NT2/D1 (cell line): Measurements from ENCODE around the gene KDM1B.
"Not testable (repeated sequence)": the region's sequence is repeated elsewhere in the genome, so short reads cannot be mapped to it uniquely, and the experiment has no call there.

Source experiments
- DNase-seq: peaks from one replicate; pipeline ENCODE4 v3.0.0-alpha.2; 2011; ENCODE audit warnings: low read depth, low spot score
- H3K27me3 ChIP-seq: 2 replicates; pipeline ENCODE4 v1.6.0; 2011; ENCODE audit warnings: mild to moderate bottlenecking; ENCODE audit not compliant: insufficient read length, insufficient read depth
- H3K36me3 ChIP-seq: 2 replicates; pipeline ENCODE4 v1.6.1; 2011; ENCODE audit warnings: mild to moderate bottlenecking, low read length, mixed read lengths; ENCODE audit not compliant: insufficient read depth, insufficient read length
- H3K4me1 ChIP-seq: 2 replicates; pipeline ENCODE4 v1.5.1; 2011; ENCODE audit not compliant: insufficient read depth, insufficient read length
- H3K4me3 ChIP-seq: 2 replicates; pipeline ENCODE4 v1.5.1; 2011; ENCODE audit warnings: low read depth; ENCODE audit not compliant: insufficient read length
- H3K9ac ChIP-seq: 2 replicates; pipeline ENCODE4 v1.6.0; 2011; ENCODE audit warnings: low read depth; ENCODE audit not compliant: insufficient read length
- H3K9me3 ChIP-seq: 2 replicates; pipeline ENCODE4 v1.5.1; 2011; ENCODE audit warnings: mild to moderate bottlenecking, low read length; ENCODE audit not compliant: insufficient read depth
- SUZ12 ChIP-seq: IDR thresholded peaks from 2 replicates; pipeline ENCODE4 v1.6.1; 2011; ENCODE audit not compliant: insufficient read length, insufficient read depth; ENCODE audit errors: extremely low read depth
- YY1 ChIP-seq: IDR thresholded peaks from 2 replicates; pipeline ENCODE4 v1.6.1; 2011; ENCODE audit not compliant: insufficient read length, insufficient read depth
- ZNF274 ChIP-seq: IDR thresholded peaks from 2 replicates; pipeline ENCODE4 v1.6.1; 2011; ENCODE audit warnings: mild to moderate bottlenecking, low read depth, low read length

Gene KDM1B

DNA sequence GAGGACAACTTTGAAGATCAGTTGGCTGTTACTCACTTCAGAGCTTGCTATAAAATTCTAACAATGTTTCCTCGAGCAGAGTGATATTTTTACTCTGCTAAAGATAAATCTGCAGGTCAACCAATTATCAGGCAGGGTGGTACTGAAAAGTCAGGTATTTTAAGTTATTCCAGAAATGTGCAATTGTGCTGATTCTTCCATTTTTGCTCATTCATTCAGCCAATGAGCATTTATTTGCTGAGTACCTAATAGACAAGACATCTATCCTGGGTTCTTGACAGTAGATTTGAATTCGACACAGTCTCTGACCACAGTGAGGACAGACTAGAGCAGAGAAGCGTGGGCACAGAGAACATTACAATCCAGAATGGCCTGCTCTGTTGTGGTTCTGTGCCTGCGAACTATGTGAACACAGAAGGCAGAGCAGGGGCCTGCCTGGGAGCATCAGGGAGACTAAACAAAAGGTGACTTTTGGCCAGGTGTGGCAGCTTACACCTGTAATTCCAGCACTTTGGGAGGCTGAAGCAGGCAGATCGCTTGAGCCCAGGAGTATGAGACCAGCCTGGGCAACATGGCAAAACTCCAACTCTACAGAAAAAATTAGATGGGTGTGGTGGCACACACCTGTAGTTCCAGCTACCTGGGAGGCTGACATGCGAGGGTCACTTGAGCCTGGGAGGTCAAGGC, 15.1 kb upstream of the KDM1B start:
- H3K9ac ChIP-seq, result no peak overlapping the region
- H3K27me3 ChIP-seq, result no peaks in the 10 kb centered on the region
- TF ChIP-seq SUZ12 (no peak), YY1 (no peak), ZNF274 (no peak)
- no peaks in the 10 kb centered on the region for H3K9me3 ChIP-seq
- no peaks in the 10 kb centered on the region for H3K4me1 ChIP-seq
- no peak overlapping the region for H3K4me3 ChIP-seq
- DNase-seq, result no peak
- H3K36me3 ChIP-seq, result peaks cover 40% of the 10 kb centered on the region

DNA sequence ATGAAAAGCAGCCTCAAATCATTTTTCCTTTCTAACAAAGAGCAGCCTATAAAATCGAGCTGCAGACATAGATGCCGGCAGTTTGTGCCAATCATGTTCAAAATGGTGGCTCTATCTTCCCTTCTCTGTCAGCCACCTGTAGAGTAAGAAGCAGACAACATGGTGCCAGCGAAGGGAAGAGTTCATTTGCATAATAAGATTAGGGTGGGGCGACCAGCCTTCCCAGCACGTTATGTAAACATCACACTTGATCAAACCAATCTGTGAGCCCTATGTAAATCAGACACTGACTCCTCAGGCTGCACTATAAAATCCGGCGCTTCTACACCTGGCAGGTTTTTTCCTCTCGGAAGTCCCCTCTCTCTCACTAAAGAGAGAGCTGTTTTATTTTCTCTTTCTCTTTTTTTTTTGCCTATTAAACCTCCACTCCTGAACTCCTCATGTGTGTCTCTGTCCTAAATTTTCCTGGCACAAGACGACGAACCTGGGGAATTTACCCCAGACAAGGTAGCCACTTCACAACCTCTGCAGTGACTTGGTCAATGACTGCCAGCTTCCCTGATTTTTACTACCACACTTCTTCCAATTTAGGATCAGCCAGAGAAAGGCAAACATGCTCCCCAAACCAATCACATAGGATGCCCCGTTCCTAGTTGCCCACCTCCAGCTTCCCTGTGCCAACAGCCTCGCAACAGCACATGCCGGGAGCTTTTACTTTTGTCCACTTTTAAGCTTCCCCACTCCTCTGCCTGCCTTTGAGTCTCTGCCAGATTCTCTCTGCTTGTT, 13.2 kb upstream of the KDM1B start:
- DNase-seq, result no peak
- Histone ChIP-seq H3K36me3 (peaks cover 46% of the 10 kb centered on the region), H3K4me1 (no peaks in the 10 kb centered on the region), H3K4me3 (no peak overlapping the region), H3K27me3 (no peaks in the 10 kb centered on the region), H3K9ac (no peak overlapping the region), H3K9me3 (no peaks in the 10 kb centered on the region)
- TF ChIP-seq ZNF274 (no peak), SUZ12 (no peak), YY1 (no peak)

GRCh38 chr6:18142591-18142861, 12.7 kb upstream of the KDM1B start:
- H3K36me3 ChIP-seq, result peaks cover 46% of the 10 kb centered on the region
- TF ChIP-seq SUZ12 (no peak), ZNF274 (no peak), YY1 (no peak)

DNA sequence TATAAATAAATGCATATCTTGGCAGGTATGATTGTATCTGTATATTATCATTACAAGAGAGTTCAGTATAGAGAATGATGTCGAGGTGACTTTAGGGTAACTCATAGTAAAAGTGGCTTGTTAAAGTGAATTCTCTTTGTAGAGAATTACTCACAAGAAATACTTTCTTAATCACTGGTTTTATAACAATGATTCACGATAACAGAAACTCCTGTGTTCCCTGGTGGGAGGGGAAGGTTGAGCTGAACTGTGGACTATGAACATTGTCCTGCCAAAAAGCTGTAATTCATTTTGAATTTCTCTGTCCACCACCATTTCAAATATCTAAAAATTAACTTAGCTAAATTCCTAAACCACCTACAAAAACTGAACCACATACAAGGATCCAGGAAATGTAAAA, 8.1 kb upstream of the KDM1B start:
- DNase-seq, result no peak
- Histone ChIP-seq H3K27me3 (no peaks in the 10 kb centered on the region), H3K9me3 (no peaks in the 10 kb centered on the region), H3K4me1 (no peaks in the 10 kb centered on the region), H3K9ac (no peak overlapping the region), H3K36me3 (peaks cover 23% of the 10 kb centered on the region), H3K4me3 (no peak overlapping the region)
- TF ChIP-seq SUZ12 (no peak), ZNF274 (no peak)

More at GRCh38 chr6:18142591-18142861, 12.7 kb upstream of the KDM1B start:
- no peak for DNase-seq
- Histone ChIP-seq H3K4me3 (no peak overlapping the region), H3K27me3 (no peaks in the 10 kb centered on the region), H3K9me3 (no peaks in the 10 kb centered on the region), H3K4me1 (no peaks in the 10 kb centered on the region), H3K9ac (no peak overlapping the region)

DNA sequence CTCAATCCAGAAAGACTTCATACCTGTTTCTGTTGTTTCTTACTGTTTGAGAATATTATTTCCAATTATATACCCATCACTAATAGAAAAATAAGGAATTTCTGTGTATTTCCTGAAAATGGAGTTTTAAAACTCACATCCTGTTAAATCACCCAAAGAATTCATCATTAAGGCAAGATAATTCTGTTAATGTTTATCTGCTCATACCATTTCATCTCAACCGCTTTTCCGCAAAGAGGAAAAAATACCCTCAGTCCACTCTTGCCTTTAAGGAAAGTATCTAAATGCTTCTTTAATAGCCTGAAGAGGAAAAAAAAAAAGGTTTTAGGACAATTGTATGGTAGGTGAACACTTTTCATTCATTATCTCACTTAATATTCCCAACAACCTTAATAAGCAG, 7.6 kb upstream of the KDM1B start:
- no peak for DNase-seq
- Histone ChIP-seq H3K36me3 (peaks cover 18% of the 10 kb centered on the region), H3K4me3 (no peak overlapping the region), H3K27me3 (no peaks in the 10 kb centered on the region), H3K4me1 (no peaks in the 10 kb centered on the region), H3K9me3 (no peaks in the 10 kb centered on the region), H3K9ac (no peak overlapping the region)
- no peak for TF ChIP-seq SUZ12
- TF ChIP-seq YY1, result no peak
- no peak for TF ChIP-seq ZNF274

DNA sequence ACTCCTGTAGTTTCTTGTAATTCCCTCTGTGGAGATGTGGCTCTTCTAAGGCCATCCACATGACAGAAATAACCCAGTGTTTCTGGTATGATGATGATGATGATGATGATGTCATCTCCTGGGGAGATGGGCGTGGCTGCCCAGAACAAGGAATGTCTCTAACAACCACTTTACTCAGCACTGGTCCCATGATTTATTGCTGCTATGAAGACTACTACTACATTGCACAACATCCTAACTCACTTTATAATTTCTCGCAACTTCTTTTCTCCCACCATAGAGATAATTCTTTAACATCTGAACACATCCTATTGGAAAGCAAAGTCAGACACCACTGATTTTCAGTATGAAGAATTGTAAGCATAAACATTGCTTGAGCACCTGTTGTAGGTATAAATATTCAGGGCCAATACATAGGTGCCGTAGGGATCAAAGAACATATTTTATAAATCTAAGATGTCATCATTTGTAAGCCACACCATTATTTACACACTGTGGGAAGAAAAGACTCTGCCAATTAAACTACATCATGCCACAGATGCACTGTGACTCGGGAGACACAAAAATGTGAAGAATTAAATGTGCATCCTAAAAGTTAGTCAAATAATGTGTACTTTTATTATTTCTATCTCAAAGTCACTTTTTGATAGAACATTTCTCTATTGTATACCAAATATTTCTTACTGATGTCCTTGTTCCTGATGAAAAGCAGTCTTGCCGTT, 6.8 kb upstream of the KDM1B start:
- Histone ChIP-seq H3K27me3 (no peaks in the 10 kb centered on the region), H3K36me3 (peaks cover 10% of the 10 kb centered on the region), H3K9me3 (no peaks in the 10 kb centered on the region), H3K4me1 (no peaks in the 10 kb centered on the region), H3K9ac (no peak overlapping the region), H3K4me3 (no peak overlapping the region)
- TF ChIP-seq ZNF274 (no peak), YY1 (no peak), SUZ12 (no peak)
- DNase-seq, result no peak

DNA sequence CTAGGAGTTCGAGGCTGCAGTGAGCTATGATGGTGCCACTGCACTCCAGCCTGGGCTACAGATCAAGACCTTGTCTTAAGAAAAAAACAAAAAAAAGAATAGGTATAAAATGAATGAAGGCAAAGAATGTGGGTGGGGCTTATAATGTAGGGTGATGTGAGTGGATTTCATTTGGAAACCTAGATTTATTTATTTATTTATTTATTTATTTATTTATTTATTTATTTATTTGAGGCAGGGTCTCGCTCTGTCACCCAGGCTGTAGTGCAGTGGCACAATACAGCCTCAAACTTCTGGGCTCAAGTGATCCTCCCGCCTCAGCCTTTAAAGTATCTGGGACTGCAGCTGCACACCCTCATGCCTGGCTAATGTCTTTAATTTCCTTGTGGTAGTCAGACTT, 3.8 kb upstream of the KDM1B start:
- not testable (repeated sequence) for H3K27me3 ChIP-seq, DNase-seq

DNA sequence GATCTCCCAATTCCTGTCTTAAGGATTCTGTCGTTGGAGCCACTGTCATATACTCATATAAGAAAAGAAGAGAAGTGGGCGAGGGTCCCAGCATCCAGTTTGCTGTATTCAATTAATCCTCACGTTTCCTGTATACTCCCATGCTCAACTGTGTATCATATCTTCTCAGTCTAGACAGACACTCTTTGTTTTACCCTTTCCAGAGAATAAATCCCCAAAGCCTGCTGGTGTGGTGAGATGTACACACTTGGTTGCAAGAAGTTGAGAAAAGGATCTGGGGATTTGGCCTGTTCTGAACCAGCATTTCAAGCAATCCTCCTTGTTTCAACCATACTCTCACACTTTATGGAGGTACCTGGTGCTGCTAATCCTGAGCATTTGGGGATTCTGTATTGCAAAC, 3.4 kb upstream of the KDM1B start:
- H3K9me3 ChIP-seq, result no peaks in the 10 kb centered on the region
- H3K4me1 ChIP-seq, result peaks cover 2% of the 10 kb centered on the region
- TF ChIP-seq YY1 (no peak), SUZ12 (no peak), ZNF274 (no peak)
- H3K4me3 ChIP-seq, result no peak overlapping the region
- no peak for DNase-seq
- no peaks in the 10 kb centered on the region for H3K27me3 ChIP-seq
- peaks cover 3% of the 10 kb centered on the region for H3K36me3 ChIP-seq
- no peak overlapping the region for H3K9ac ChIP-seq

More for the DNA sequence above, 3.8 kb upstream of the KDM1B start:
- not testable (repeated sequence) for H3K4me3 ChIP-seq, H3K9me3 ChIP-seq, H3K9ac ChIP-seq, H3K4me1 ChIP-seq, H3K36me3 ChIP-seq
